ENCODE results near the gene CERS6. TPM values are rescaled to one million over a fixed set of nuclear protein-coding genes. Genes with fewer than 3 reads are reported as not detected.

CERS6 gene
- total and polyA plus RNA-seq, 10 of the 15 experiments (the other 5 are each of a cell fraction or from before 2014, with no cell fraction given): 1.3 to 20.4 (median 14.1) TPM

DNA sequence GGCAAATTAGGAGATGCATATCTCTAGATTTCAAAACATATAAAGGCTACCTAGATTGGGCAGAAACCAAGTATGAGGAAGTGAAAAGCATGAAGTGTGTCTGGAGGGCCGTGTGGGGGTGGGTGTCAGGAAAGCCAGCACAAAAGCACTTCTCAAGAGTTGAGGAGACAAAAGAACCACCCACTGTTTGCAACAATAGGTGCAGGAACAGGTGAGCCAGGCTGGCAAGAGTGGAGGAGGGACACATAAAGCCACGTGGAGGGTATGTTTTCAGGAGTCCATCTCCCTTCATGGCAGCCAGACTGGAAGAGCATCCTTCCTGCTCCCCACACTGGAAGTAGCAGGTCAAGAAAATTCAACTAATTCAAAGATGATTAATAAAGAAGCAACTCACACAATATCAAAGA, 96.4 kb downstream of the CERS6 start (continued):
- no peak for TF ChIP-seq RAD21 (IDR thresholded peaks at IDR 0.05; ENCODE audit: insufficient read depth, low read depth, low read length)
- 0 out of 2 replicates have a peak, but pooled peaks have one; percentile 55 for TF ChIP-seq IRF4 (IDR thresholded peaks at IDR 0.05; ENCODE audit: low read depth, low read length)
- TF ChIP-seq CBX3 (IDR thresholded peaks at IDR 0.05; ENCODE audit: borderline replicate concordance, low read depth): no peak
- no peak for TF ChIP-seq MYC (IDR thresholded peaks at IDR 0.05; ENCODE audit: insufficient read depth, insufficient read length, insufficient replicate concordance, low read length, severe bottlenecking)
- no peak for TF ChIP-seq USF1 (IDR thresholded peaks at IDR 0.05; ENCODE audit: borderline replicate concordance, extremely low read length, insufficient read depth, low read depth, low read length)
- TF ChIP-seq NFYB (IDR thresholded peaks at IDR 0.05; ENCODE audit: insufficient read depth, low read depth, low read length): no peak
- TF ChIP-seq, protein P1, sequence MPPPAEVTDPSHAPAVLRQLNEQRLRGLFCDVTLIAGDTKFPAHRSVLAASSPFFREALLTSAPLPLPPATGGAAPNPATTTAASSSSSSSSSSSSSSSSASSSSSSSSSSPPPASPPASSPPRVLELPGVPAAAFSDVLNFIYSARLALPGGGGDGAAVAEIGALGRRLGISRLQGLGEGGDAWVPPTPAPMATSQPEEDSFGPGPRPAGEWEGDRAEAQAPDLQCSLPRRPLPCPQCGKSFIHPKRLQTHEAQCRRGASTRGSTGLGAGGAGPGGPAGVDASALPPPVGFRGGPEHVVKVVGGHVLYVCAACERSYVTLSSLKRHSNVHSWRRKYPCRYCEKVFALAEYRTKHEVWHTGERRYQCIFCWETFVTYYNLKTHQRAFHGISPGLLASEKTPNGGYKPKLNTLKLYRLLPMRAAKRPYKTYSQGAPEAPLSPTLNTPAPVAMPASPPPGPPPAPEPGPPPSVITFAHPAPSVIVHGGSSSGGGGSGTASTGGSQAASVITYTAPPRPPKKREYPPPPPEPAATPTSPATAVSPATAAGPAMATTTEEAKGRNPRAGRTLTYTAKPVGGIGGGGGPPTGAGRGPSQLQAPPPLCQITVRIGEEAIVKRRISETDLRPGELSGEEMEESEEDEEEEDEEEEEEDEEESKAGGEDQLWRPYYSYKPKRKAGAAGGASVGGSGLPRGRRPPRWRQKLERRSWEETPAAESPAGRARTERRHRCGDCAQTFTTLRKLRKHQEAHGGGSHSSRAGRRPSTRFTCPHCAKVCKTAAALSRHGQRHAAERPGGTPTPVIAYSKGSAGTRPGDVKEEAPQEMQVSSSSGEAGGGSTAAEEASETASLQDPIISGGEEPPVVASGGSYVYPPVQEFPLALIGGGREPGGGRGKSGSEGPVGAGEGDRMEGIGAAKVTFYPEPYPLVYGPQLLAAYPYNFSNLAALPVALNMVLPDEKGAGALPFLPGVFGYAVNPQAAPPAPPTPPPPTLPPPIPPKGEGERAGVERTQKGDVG (CRISPR knock-in tag; IDR thresholded peaks at IDR 0.05): no peak
- TF ChIP-seq SMAD1 (IDR thresholded peaks at IDR 0.05; ENCODE audit: low read depth, partially characterized antibody): no peak
- TF ChIP-seq, protein P2, sequence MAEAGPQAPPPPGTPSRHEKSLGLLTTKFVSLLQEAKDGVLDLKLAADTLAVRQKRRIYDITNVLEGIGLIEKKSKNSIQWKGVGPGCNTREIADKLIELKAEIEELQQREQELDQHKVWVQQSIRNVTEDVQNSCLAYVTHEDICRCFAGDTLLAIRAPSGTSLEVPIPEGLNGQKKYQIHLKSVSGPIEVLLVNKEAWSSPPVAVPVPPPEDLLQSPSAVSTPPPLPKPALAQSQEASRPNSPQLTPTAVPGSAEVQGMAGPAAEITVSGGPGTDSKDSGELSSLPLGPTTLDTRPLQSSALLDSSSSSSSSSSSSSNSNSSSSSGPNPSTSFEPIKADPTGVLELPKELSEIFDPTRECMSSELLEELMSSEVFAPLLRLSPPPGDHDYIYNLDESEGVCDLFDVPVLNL (IDR thresholded peaks at IDR 0.05; ENCODE audit: low read depth, low read length): no peak
- TF ChIP-seq NFYA (IDR thresholded peaks at IDR 0.05; ENCODE audit: borderline replicate concordance, low read depth, low read length): no peak
- TF ChIP-seq, protein P3, sequence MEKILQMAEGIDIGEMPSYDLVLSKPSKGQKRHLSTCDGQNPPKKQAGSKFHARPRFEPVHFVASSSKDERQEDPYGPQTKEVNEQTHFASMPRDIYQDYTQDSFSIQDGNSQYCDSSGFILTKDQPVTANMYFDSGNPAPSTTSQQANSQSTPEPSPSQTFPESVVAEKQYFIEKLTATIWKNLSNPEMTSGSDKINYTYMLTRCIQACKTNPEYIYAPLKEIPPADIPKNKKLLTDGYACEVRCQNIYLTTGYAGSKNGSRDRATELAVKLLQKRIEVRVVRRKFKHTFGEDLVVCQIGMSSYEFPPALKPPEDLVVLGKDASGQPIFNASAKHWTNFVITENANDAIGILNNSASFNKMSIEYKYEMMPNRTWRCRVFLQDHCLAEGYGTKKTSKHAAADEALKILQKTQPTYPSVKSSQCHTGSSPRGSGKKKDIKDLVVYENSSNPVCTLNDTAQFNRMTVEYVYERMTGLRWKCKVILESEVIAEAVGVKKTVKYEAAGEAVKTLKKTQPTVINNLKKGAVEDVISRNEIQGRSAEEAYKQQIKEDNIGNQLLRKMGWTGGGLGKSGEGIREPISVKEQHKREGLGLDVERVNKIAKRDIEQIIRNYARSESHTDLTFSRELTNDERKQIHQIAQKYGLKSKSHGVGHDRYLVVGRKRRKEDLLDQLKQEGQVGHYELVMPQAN (conservative IDR thresholded peaks at IDR 0.05): no peak
- peak; percentile 98 for TF ChIP-seq SPI1 (IDR thresholded peaks at IDR 0.05; ENCODE audit: borderline replicate concordance, insufficient read depth, low read depth, low read length)
- TF ChIP-seq POU2F2 (IDR thresholded peaks at IDR 0.05; ENCODE audit: borderline replicate concordance, low read depth, low read length): no peak
- TF ChIP-seq SP1 (IDR thresholded peaks at IDR 0.05; ENCODE audit: low read depth, low read length): no peak
- TF ChIP-seq RELA (IDR thresholded peaks at IDR 0.05; ENCODE audit: borderline replicate concordance, partially characterized antibody): no peak
- 0 out of 2 replicates have a peak, but pooled peaks have one; percentile 37 for TF ChIP-seq RCOR1 (conservative IDR thresholded peaks at IDR 0.05; ENCODE audit: low read depth, low read length)
- no peak for TF ChIP-seq KAT2A (conservative IDR thresholded peaks at IDR 0.05; ENCODE audit: control insufficient read depth, low read depth, low read length)
- peak; percentile 51; the same call in 1 of the 2 replicates for TF ChIP-seq ATF7 (IDR thresholded peaks at IDR 0.05; ENCODE audit: low read depth)
- TF ChIP-seq NFXL1 (IDR thresholded peaks at IDR 0.05; ENCODE audit: borderline replicate concordance): no peak
- no peak for TF ChIP-seq ESRRA (IDR thresholded peaks at IDR 0.05; ENCODE audit: low read length)
- peak; percentile 58 for TF ChIP-seq CHD2 (IDR thresholded peaks at IDR 0.05; ENCODE audit: borderline replicate concordance, low read depth, low read length)
- TF ChIP-seq BCL11A (IDR thresholded peaks at IDR 0.05; ENCODE audit: low read depth, low read length): peak; percentile 66; the same call in 1 of the 2 replicates
- TF ChIP-seq ZSCAN29 (IDR thresholded peaks at IDR 0.05): no peak

Measured in GM12878 (cell line).